Mesodermal cell (in vitro differentiated cells): ENCODE results near the gene PTPRN2.

Source experiments
- H3K27ac ChIP-seq: 2 replicates; pipeline ENCODE4 v1.7.0; 2013; ENCODE audit warnings: mild to moderate bottlenecking, low read depth, low read length, moderate library complexity; ENCODE audit not compliant: severe bottlenecking
- H3K36me3 ChIP-seq: 2 replicates; pipeline ENCODE4 v1.7.1; 2013; ENCODE audit warnings: mild to moderate bottlenecking, low read length, moderate library complexity; ENCODE audit not compliant: control insufficient read depth, insufficient read depth
- H3K4me1 ChIP-seq: one replicate; pipeline ENCODE4 v1.7.1; 2013; ENCODE audit warnings: mild to moderate bottlenecking, low read length; ENCODE audit not compliant: insufficient read depth, control insufficient read depth, poor library complexity, severe bottlenecking
- H3K4me3 ChIP-seq: 2 replicates; pipeline ENCODE4 v1.7.0; 2013; ENCODE audit warnings: low read length, control low read depth, mild to moderate bottlenecking; ENCODE audit not compliant: insufficient read depth, poor library complexity, severe bottlenecking; ENCODE audit errors: extremely low read depth
- H3K9me3 ChIP-seq: 2 replicates; pipeline ENCODE4 v1.7.1; 2013; ENCODE audit warnings: mild to moderate bottlenecking, low read length, moderate library complexity; ENCODE audit not compliant: control insufficient read depth
- WGBS, 2 experiments: methylation state at CpG; one replicate each; pipeline ENCODE4 v1.1.5; 2013; ENCODE audit warnings: missing lambda C conversion rate in 2 of 2; ENCODE audit not compliant: insufficient coverage in 2 of 2; 5-methylcytosine and 5-hydroxymethylcytosine counted together

PTPRN2 gene

GRCh38 chr7:158475036-158475678 is 112.5 kb downstream of the PTPRN2 start:
- 76 to 91% methylated on average over 14 of the region's 22 CpGs for WGBS, 2 experiments
- Histone ChIP-seq H3K9me3 (peaks cover 85% of the 10 kb centered on the region), H3K36me3 (no peaks in the 10 kb centered on the region), H3K4me1 (no peaks in the 10 kb centered on the region), H3K4me3 (no peak overlapping the region), H3K27ac (no peak overlapping the region)

DNA sequence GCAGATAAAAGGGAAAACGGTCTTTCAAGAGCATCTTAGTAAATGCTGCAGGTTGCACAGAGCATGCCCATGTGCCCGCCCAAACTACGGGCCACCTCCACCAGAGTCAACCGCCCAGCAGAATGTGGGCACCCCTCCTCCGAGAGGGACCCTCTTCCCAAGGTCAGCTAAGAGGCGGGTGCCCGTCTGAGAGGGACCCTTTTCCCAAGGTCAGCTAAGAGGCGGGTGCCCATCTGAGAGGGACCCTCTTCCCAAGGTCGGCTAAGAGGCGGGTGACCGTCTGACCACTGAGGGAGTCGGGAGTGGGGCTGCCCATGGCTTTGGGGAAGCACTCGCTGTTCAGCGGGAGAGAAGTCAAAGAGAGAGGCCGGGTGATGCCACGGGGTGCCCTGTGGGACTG is 113.1 kb downstream of the PTPRN2 start:
- H3K4me3 ChIP-seq: no peak overlapping the region
- H3K36me3 ChIP-seq: no peaks in the 10 kb centered on the region
- WGBS, 2 experiments: 80 to 82% methylated on average over 15 of the region's 16 CpGs
- no peaks in the 10 kb centered on the region for H3K4me1 ChIP-seq
- H3K27ac ChIP-seq: no peak overlapping the region
- peaks cover 86% of the 10 kb centered on the region for H3K9me3 ChIP-seq

GRCh38 chr7:158473946-158474345 is 113.7 kb downstream of the PTPRN2 start:
- WGBS, 2 experiments: 73 to 83% methylated on average over 10 to 11 of the region's 12 CpGs
- H3K27ac ChIP-seq: no peak overlapping the region
- H3K4me3 ChIP-seq: no peak overlapping the region
- H3K9me3 ChIP-seq: peaks cover 86% of the 10 kb centered on the region
- H3K36me3 ChIP-seq: no peaks in the 10 kb centered on the region
- no peaks in the 10 kb centered on the region for H3K4me1 ChIP-seq

DNA sequence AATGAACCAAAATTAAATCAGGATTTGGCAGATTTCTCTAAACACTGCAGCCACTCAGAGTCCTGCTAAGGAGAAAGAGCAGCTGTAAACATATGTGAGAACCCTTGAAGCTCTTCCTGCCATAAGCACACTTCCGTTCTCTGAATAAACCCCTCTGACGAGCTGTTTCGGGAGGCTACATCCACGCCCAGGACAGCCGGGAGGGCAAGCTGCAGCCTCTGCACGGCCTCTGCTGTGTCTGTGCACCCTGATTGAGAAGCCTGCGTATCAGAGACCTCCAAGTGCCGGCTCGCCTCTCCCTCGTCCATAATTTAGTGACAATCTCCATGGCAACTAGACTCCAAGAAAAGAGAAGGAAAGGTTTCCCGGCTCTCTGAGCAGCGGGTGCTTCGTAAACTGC is 114.4 kb downstream of the PTPRN2 start:
- WGBS, 2 experiments: 68 to 88% methylated on average over 10 of the region's 13 CpGs
- Histone ChIP-seq H3K27ac (no peak overlapping the region), H3K36me3 (no peaks in the 10 kb centered on the region), H3K4me1 (no peaks in the 10 kb centered on the region), H3K9me3 (peaks cover 86% of the 10 kb centered on the region), H3K4me3 (no peak overlapping the region)

DNA sequence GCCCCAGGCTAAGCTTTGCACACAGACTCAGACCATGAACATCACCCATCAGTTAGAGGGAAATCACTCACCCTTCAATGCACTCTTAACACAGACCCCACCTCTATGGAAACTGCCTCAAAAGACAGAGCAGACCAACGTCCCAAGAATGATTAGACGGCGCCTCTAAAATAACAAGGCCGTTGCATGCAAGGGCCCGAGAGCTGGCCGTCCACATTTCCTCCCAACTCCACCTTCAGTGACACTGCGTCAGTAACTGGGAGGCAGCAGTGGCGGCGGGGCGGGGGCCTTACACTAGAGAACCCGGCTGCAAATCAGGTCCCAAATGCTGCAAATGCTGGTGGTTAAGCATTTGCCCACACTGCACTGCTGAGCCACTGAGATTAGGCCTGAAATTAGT is 115.0 kb downstream of the PTPRN2 start:
- Histone ChIP-seq H3K36me3 (no peaks in the 10 kb centered on the region), H3K9me3 (peaks cover 80% of the 10 kb centered on the region), H3K4me3 (no peak overlapping the region), H3K4me1 (no peaks in the 10 kb centered on the region), H3K27ac (no peak overlapping the region)
- 60 to 67% methylated on average over 10 of the region's 11 CpGs for WGBS, 2 experiments

DNA sequence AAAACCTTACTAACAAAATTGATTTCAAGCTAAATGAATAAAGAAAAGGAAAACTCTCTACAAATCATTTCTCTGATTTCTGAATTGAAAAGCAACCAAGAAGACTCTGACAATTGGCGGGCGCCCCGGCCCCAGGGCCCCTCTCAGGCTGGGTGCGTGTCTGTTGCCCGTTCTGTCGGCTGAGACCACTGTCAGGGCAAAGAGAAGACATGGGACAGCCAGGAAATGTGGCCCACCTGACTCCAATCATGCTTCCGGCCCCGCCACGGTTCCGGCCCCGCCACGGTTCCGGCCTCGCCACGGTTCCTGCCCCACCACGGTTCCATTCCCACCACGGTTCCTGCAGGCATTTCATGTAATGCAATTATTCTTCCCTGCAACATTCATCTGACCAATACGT is 115.9 kb downstream of the PTPRN2 start:
- no peak overlapping the region for H3K27ac ChIP-seq
- 80 to 84% methylated on average over 14 to 18 of the region's 18 CpGs for WGBS, 2 experiments
- H3K36me3 ChIP-seq: no peaks in the 10 kb centered on the region
- peaks cover 80% of the 10 kb centered on the region for H3K9me3 ChIP-seq
- no peaks in the 10 kb centered on the region for H3K4me1 ChIP-seq
- no peak overlapping the region for H3K4me3 ChIP-seq

DNA sequence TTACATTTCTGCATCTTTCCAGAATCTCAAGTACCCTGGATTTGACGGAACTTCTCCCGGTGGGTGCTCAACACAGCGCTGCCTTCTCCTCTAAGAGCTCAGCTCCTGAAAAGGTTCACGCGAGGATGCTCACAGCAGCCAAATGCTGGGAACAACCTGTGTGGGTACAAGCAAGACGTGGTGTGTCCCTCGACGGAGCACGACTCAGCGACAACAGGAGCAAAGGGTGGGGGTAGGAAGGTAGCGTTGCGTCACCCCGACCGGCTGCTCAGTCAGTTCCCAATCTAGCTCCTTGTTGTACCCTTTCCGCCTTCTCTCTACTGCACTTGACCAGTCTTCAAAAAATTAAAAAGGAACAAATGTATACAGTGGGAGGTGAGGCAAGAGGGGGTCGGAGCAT is 117.3 kb downstream of the PTPRN2 start:
- Histone ChIP-seq H3K4me3 (no peak overlapping the region), H3K36me3 (no peaks in the 10 kb centered on the region), H3K4me1 (no peaks in the 10 kb centered on the region), H3K9me3 (peaks cover 80% of the 10 kb centered on the region), H3K27ac (no peak overlapping the region)
- WGBS, 2 experiments: 92% methylated on average over 6 to 11 of the region's 16 CpGs

- Histone ChIP-seq H3K27ac (no peak overlapping the region), H3K4me3 (no peak overlapping the region), H3K9me3 (peaks cover 80% of the 10 kb centered on the region), H3K36me3 (no peaks in the 10 kb centered on the region), H3K4me1 (no peaks in the 10 kb centered on the region)
- 83 to 90% methylated on average over 1 to 7 of the region's 8 CpGs for WGBS, 2 experiments
These were observed 118.1 kb downstream of the PTPRN2 start for GRCh38 chr7:158469396-158470051.

GRCh38 chr7:158468700-158469296 is 118.8 kb downstream of the PTPRN2 start:
- Histone ChIP-seq H3K4me3 (no peak overlapping the region), H3K27ac (no peak overlapping the region), H3K9me3 (peaks cover 73% of the 10 kb centered on the region), H3K4me1 (no peaks in the 10 kb centered on the region), H3K36me3 (no peaks in the 10 kb centered on the region)
- 67 to 83% methylated on average over 3 to 9 of the region's 9 CpGs for WGBS, 2 experiments

- H3K4me1 ChIP-seq: no peaks in the 10 kb centered on the region
- H3K36me3 ChIP-seq: no peaks in the 10 kb centered on the region
- no peak overlapping the region for H3K27ac ChIP-seq
- H3K4me3 ChIP-seq: no peak overlapping the region
- peaks cover 70% of the 10 kb centered on the region for H3K9me3 ChIP-seq
- 72 to 81% methylated on average over 8 to 9 of the region's 10 CpGs for WGBS, 2 experiments
These were observed 119.4 kb downstream of the PTPRN2 start for GRCh38 chr7:158468181-158468580.

- no peaks in the 10 kb centered on the region for H3K36me3 ChIP-seq
- H3K27ac ChIP-seq: no peak overlapping the region
- peaks cover 72% of the 10 kb centered on the region for H3K9me3 ChIP-seq
- H3K4me3 ChIP-seq: no peak overlapping the region
- 67 to 71% methylated on average over 4 of the region's 7 CpGs for WGBS, 2 experiments
- no peaks in the 10 kb centered on the region for H3K4me1 ChIP-seq
These were observed 120.1 kb downstream of the PTPRN2 start for GRCh38 chr7:158467562-158467961.
